NT2/D1 (cell line): ENCODE measurements around the gene CBX2.

Experiments
- YY1 ChIP-seq: IDR thresholded peaks from 2 replicates; pipeline ENCODE4 v1.6.1; 2011; ENCODE audit not compliant: insufficient read length, insufficient read depth
- ZNF274 ChIP-seq: IDR thresholded peaks from 2 replicates; pipeline ENCODE4 v1.6.1; 2011; ENCODE audit warnings: mild to moderate bottlenecking, low read depth, low read length

DNA sequence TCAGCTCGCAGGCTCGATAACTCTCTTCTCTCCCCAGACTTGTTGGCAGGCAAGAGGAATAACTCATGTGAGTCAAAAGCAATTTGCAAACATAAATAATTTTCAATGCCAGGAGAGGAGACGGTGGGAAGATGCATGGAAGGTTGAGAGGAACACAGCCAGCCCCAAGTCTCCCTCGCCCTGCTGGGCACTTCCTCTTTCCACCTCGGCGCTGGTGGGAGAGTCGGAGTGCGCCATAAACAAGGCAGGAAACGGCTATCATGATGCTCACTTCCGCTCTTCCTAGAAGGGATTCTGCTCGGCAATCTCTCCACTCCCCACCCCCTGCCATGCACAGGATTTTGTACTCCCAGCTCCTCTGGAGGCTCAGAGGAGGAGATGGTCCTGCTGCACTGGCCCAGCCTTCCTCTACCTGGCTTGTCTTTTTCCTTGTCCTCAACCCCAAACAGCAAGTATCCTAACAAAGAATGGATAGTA, 48.3 kb downstream of the CBX2 start:
- TF ChIP-seq YY1 = no peak
- no peak for TF ChIP-seq ZNF274
